ENCODE results near the gene NPAS4. TPM values are rescaled to one million over a fixed set of nuclear protein-coding genes. Genes with fewer than 3 reads are reported as not detected.
A peak's percentile ranks its signal among the peaks of the same experiment; 100 is the strongest.

Gene NPAS4
- polyA plus RNA-seq, 1 donor (not counting 4 experiments of a cell fraction or from before 2014, with no cell fraction given): not detected

- dilution Hi-C loops (cut with MboI; ENCODE audit: extremely low pct_ligation_motif_present, low sequenced_read_pairs): no loop called here
- no peak overlapping the region for H3K27ac ChIP-seq (ENCODE audit: control insufficient read depth, insufficient read depth, low read length)
- DNase-seq (ENCODE audit: low read depth, low spot score): no peak
- no peak for TF ChIP-seq CTCF (optimal IDR thresholded peaks at IDR 0.05 in 1 of 3, IDR thresholded peaks at IDR 0.05 in 1 of 3, conservative IDR thresholded peaks at IDR 0.05 in 1 of 3; ENCODE audit: extremely low read depth in 1 of 3, insufficient read depth in 2 of 3, low read length in 3 of 3)
- TF ChIP-seq EZH2 (IDR thresholded peaks at IDR 0.05; ENCODE audit: low read length): no peak
- no peaks in the 10 kb centered on the region for H3K79me2 ChIP-seq (ENCODE audit: control insufficient read depth, insufficient read depth, low read length)
- H4K20me1 ChIP-seq (ENCODE audit: control insufficient read depth, extremely low read depth, insufficient read depth, low read length): no peaks in the 10 kb centered on the region
- H3K36me3 ChIP-seq (ENCODE audit: control insufficient read depth in 2 of 2, extremely low read depth in 1 of 2, insufficient read depth in 2 of 2, low read length in 2 of 2): no peaks in the 10 kb centered on the region
- FAIRE-seq: no peak
- H3K9me3 ChIP-seq (ENCODE audit: control insufficient read depth, low read depth, low read length): no peaks in the 10 kb centered on the region
- no peak overlapping the region for H3K4me3 ChIP-seq (ENCODE audit: control insufficient read depth in 2 of 3, extremely low read depth in 1 of 3, insufficient read depth in 2 of 3, low read depth in 1 of 3, low read length in 3 of 3)
- no peaks in the 10 kb centered on the region for H3K9me1 ChIP-seq (ENCODE audit: control insufficient read depth, extremely low read depth, insufficient read depth, low read length)
- H3K4me1 ChIP-seq (ENCODE audit: control insufficient read depth, extremely low read depth, insufficient read depth, low read length): peaks cover 2% of the 10 kb centered on the region
- no peak overlapping the region for H3K4me2 ChIP-seq (ENCODE audit: control insufficient read depth, extremely low read depth, insufficient read depth, low read depth, low read length)
- H2AFZ ChIP-seq (ENCODE audit: control insufficient read depth, low read length): no peak overlapping the region
- peaks cover 42% of the 10 kb centered on the region for H3K27me3 ChIP-seq (ENCODE audit: control insufficient read depth, extremely low read depth, insufficient read depth, low read length)
- no peak overlapping the region for H3K9ac ChIP-seq (ENCODE audit: control insufficient read depth, extremely low read depth, insufficient read depth, low read length)
These were observed 13.2 kb upstream of the NPAS4 start for GRCh38 chr11:66407651-66408050.

DNA sequence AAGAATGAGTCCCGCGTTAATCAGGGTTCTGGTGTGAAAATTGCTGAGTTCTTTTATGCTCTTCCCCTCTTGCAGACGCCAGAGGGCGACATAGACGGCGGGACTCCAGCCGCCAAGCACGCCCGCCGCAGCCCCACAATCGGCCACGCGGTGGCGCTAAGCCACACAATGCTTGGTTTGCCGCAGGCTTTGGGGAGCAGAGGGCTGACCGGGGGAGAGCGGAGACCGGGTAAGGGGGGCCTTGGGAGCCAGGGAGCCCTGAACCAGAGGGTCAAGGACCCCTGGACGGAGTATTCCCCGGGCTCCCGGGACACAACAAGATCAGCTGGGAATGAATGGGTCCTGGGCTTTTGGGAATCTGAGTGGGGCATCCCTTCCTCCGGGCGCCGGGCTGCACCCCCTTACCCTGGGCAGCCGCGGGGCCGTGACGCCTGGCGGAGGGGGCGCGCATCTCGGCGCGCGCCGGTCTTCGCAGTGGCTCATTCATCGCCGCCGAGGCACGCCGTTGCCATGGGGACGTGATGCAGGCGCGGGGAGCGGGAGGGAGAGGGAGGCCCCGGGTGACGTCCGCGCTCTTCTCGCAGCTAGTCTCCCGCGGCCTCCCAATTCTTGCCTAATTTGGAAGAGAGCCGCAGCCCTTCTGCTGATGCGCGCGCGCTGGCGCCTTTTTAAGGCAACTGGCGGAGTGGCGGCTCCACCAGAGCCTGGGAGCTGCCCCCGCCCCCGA, 12.2 kb upstream of the NPAS4 start:
- peak overlapping the region in 1 of 3 experiments; percentile 55 for H3K4me3 ChIP-seq (ENCODE audit: control insufficient read depth in 2 of 3, extremely low read depth in 1 of 3, insufficient read depth in 2 of 3, low read depth in 1 of 3, low read length in 3 of 3)
- H2AFZ ChIP-seq (ENCODE audit: control insufficient read depth, low read length): no peak overlapping the region
- FAIRE-seq: peak; percentile 81
- H3K27ac ChIP-seq (ENCODE audit: control insufficient read depth, insufficient read depth, low read length): no peak overlapping the region
- H3K9me3 ChIP-seq (ENCODE audit: control insufficient read depth, low read depth, low read length): no peaks in the 10 kb centered on the region
- H3K9me1 ChIP-seq (ENCODE audit: control insufficient read depth, extremely low read depth, insufficient read depth, low read length): no peaks in the 10 kb centered on the region
- no peak overlapping the region for H3K9ac ChIP-seq (ENCODE audit: control insufficient read depth, extremely low read depth, insufficient read depth, low read length)
- peaks cover 47% of the 10 kb centered on the region for H3K27me3 ChIP-seq (ENCODE audit: control insufficient read depth, extremely low read depth, insufficient read depth, low read length)
- dilution Hi-C loops (cut with MboI; ENCODE audit: extremely low pct_ligation_motif_present, low sequenced_read_pairs): no loop called here
- TF ChIP-seq CTCF (optimal IDR thresholded peaks at IDR 0.05 in 1 of 3, IDR thresholded peaks at IDR 0.05 in 1 of 3, conservative IDR thresholded peaks at IDR 0.05 in 1 of 3; ENCODE audit: extremely low read depth in 1 of 3, insufficient read depth in 2 of 3, low read length in 3 of 3) (peak; percentile 99 to 100 (median 99)), EZH2 (IDR thresholded peaks at IDR 0.05; ENCODE audit: low read length) (no peak)
- peaks cover 2% of the 10 kb centered on the region for H3K4me1 ChIP-seq (ENCODE audit: control insufficient read depth, extremely low read depth, insufficient read depth, low read length)
- H3K36me3 ChIP-seq (ENCODE audit: control insufficient read depth in 2 of 2, extremely low read depth in 1 of 2, insufficient read depth in 2 of 2, low read length in 2 of 2): no peaks in the 10 kb centered on the region
- H3K79me2 ChIP-seq (ENCODE audit: control insufficient read depth, insufficient read depth, low read length): no peaks in the 10 kb centered on the region
- DNase-seq (ENCODE audit: low read depth, low spot score): no peak
- H3K4me2 ChIP-seq (ENCODE audit: control insufficient read depth, extremely low read depth, insufficient read depth, low read depth, low read length): peak overlapping the region; percentile 80
- H4K20me1 ChIP-seq (ENCODE audit: control insufficient read depth, extremely low read depth, insufficient read depth, low read length): no peaks in the 10 kb centered on the region
